K562 (cell line): ENCODE measurements around the gene NANS. TPM values are rescaled to one million over a fixed set of nuclear protein-coding genes. Genes with fewer than 3 reads are reported as not detected.

Source experiments
- ATF1 ChIP-seq, 2 experiments: fragments of 450-650 bp in 1 of 2; IDR thresholded peaks; 2 replicates each; pipeline ENCODE4 v1.6.1; 2016; ENCODE audit warnings: missing compliant biosample characterization in 1 of 2, missing genetic modification characterization in 1 of 2
- BMI1 ChIP-seq: fragments of 150-350 bp; IDR thresholded peaks from 2 replicates; pipeline ENCODE4 v1.6.1; 2014; ENCODE audit warnings: low read length
- CHCHD3 ChIP-seq: fragments of 250-450 bp; sonication (Bioruptor Pico); IDR thresholded peaks from 2 replicates; pipeline ENCODE4 v2.1.2; 2022; ENCODE audit warnings: mild to moderate bottlenecking
- HNRNPL ChIP-seq: fragments of 200-400 bp; formaldehyde crosslinking; IDR thresholded peaks from 2 replicates; pipeline ENCODE4 v1.6.1; 2017; ENCODE audit warnings: low read depth, mild to moderate bottlenecking, low read length
- JUN ChIP-seq, 2 experiments: sonication (generic) in 1 of 2; formaldehyde crosslinking in 1 of 2; IDR thresholded peaks; 2 replicates each; pipeline versions ENCODE4 v1.6.1 to v1.8.0; 2012 to 2022; ENCODE audit warnings: borderline replicate concordance in 2 of 2, mild to moderate bottlenecking in 2 of 2, improper control_type of control experiment in 1 of 2, low read depth in 1 of 2, low read length in 1 of 2, missing genetic modification reagents in 1 of 2
- MAFF ChIP-seq: IDR thresholded peaks from 2 replicates; pipeline ENCODE4 v1.6.1; 2012; ENCODE audit warnings: low read length, improper control_type of control experiment
- MAFK ChIP-seq: IDR thresholded peaks from 2 replicates; pipeline ENCODE4 v1.6.1; 2011; ENCODE audit warnings: low read length, improper control_type of control experiment
- NFATC3 ChIP-seq: fragments of 450-650 bp; IDR thresholded peaks from 2 replicates; pipeline ENCODE4 v1.6.1; 2017; ENCODE audit warnings: mild to moderate bottlenecking
- NR2C2 ChIP-seq, 2 experiments: fragments of 200-800 bp in 1 of 2; sonication (Bioruptor generic) in 1 of 2; sonication (generic) in 1 of 2; formaldehyde crosslinking in 1 of 2; IDR thresholded peaks; 2 replicates each; pipeline versions ENCODE4 v1.6.1 to v1.8.0; 2016 to 2022; ENCODE audit warnings: mild to moderate bottlenecking in 1 of 2, missing compliant biosample characterization in 1 of 2, missing genetic modification characterization in 1 of 2, missing genetic modification reagents in 1 of 2
- PRDM10 ChIP-seq: fragments of 450-650 bp; IDR thresholded peaks from 2 replicates; pipeline ENCODE4 v1.6.1; 2018; ENCODE audit not compliant: partially characterized antibody
- SIN3A ChIP-seq, 2 experiments: fragments of 150-350 bp in 1 of 2; IDR thresholded peaks; 2 replicates each; pipeline ENCODE4 v1.6.1; 2011 to 2016; ENCODE audit warnings: borderline replicate concordance in 2 of 2, low read depth in 2 of 2, low read length in 2 of 2, mild to moderate bottlenecking in 2 of 2, moderate library complexity in 2 of 2; ENCODE audit not compliant: control insufficient read depth in 1 of 2
- SIX5 ChIP-seq, 2 experiments: IDR thresholded peaks; 2 replicates each; pipeline ENCODE4 v1.6.1; 2011; ENCODE audit warnings: low read length in 2 of 2, borderline replicate concordance in 1 of 2, low read depth in 1 of 2, mild to moderate bottlenecking in 1 of 2, moderate library complexity in 1 of 2; ENCODE audit not compliant: insufficient read depth in 1 of 2
- SNIP1 ChIP-seq: fragments of 450-650 bp; IDR thresholded peaks from 2 replicates; pipeline ENCODE4 v1.7.1; 2017; ENCODE audit warnings: low read depth, mild to moderate bottlenecking
- TAF15 ChIP-seq: fragments of 200-400 bp; formaldehyde crosslinking; IDR thresholded peaks from 2 replicates; pipeline ENCODE4 v1.6.1; 2017; ENCODE audit warnings: mild to moderate bottlenecking, low read depth, low read length, moderate library complexity
- ZC3H8 ChIP-seq: fragments of 450-650 bp; IDR thresholded peaks from 2 replicates; pipeline ENCODE4 v1.6.1; 2017
- ZFX ChIP-seq: sonication (generic); formaldehyde crosslinking; IDR thresholded peaks from 2 replicates; pipeline ENCODE4 v1.8.0; 2022; ENCODE audit warnings: mild to moderate bottlenecking, missing genetic modification reagents, moderate library complexity
- ZNF282 ChIP-seq: sonication (generic); formaldehyde crosslinking; IDR thresholded peaks from 2 replicates; pipeline ENCODE4 v1.8.1; 2023; ENCODE audit warnings: missing genetic modification reagents
- polyA plus RNA-seq, 8 experiments: library from polyadenylated mRNA; depleted of rRNA in 4 of 8; stranded (reverse) in 5 of 8; unstranded in 3 of 8; fragments of >200 nt; fragmentation: Nextera tagmentation in 2 of 8; fragmentation: Illumina TruSeq in 1 of 8; extraction: Ambion mirVana in 2 of 8; extraction: Trizol in 1 of 8; gene quantifications; 2 replicates each; pipeline versions ENCODE4 v1.2.1 to v1.2.3, GENCODE V29; 2011 to 2014; ENCODE audit warnings: inconsistent platforms in 1 of 8, missing spikeins in 1 of 8
- total RNA-seq, 7 experiments: library from RNA; depleted of rRNA in 6 of 7; stranded (reverse); fragments of >200 nt in 6 of 7; fragmentation: Illumina TruSeq in 2 of 7; extraction: Trizol in 2 of 7; gene quantifications; 2 replicates each; pipeline versions ENCODE4 v1.2.1 to v1.2.3, GENCODE V29; 2011 to 2021; ENCODE audit warnings: low replicate concordance in 1 of 7
- TF ChIP-seq, protein P1 (sequence below): fragments of 200-800 bp; sonication (Bioruptor generic); IDR thresholded peaks from 2 replicates; pipeline ENCODE4 v1.6.1; 2017; ENCODE audit warnings: missing genetic modification characterization, missing compliant biosample characterization
- TF ChIP-seq, protein P2 (sequence below): fragments of 250-450 bp; sonication (Bioruptor Pico); IDR thresholded peaks from 2 replicates; pipeline ENCODE4 v1.8.0; 2022; ENCODE audit warnings: moderate library complexity, mild to moderate bottlenecking, inconsistent platforms

NANS gene
- total and polyA plus RNA-seq, 9 of the 15 experiments (the other 6 are each of a cell fraction or from before 2014, with no cell fraction given) = 37.1 to 181 (median 137) TPM

DNA sequence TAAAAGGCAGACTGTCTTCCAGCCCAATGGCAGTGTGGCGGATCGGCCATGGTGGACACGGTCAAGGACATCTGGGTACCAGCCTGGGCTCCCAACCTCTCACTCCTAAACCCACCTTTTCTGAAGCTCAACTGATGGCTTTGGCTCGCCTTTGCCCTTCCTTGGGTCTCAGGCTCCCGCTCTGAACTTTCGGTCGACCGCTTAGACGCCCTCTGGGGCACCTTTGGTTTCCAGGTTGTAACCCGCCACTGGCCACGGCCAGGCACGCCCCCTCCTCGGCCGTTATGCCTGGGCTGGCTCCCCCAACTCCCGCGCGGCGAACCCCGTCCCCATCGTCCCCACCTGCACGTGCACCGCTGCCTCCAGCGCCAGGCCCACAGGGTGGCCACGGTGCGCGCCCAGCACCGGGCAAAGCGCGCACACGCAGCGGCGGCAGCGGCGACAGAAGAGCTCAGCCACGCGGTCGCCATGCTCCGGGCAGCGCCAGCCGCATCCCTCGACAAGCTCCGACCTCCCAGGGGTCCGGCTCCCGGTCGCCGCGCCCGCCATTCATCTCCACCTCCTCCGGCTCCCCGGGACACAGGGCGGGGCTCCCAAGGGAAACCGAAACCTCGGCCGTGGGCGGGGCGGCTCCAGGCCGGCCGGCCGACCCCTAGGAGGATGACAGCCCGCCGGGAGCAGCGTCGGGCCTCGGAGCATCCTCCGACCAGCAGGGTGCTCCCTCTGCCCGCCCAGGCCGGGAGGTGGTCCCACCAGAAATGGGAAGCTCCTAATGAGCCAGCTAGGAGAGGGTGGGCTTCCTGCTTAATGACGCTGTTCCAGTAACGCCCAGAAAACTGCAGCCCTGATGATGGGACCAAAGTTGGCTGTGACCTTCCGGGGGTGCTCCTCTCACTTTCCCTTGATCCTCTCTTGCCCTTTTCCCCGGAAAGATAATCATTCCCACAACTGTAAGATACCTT, 62.4 kb downstream of the NANS start, which contains the start of gene TRIM14 (continued):
- TF ChIP-seq PRDM10 (no peak), TAF15 (no peak), CHCHD3 (CRISPR knock-in tag) (no peak), NFATC3 (no peak), SIN3A (IDR thresholded peaks at IDR 0.05; ENCODE audit: borderline replicate concordance in 2 of 2, control insufficient read depth in 1 of 2, low read depth in 2 of 2, low read length in 2 of 2) (peak in 1 of 2 experiments; percentile 8; a peak in 1 of 4 replicates), ZFX (peak; percentile 71; the same call in 1 of the 2 replicates), SIX5 (IDR thresholded peaks at IDR 0.05; ENCODE audit: borderline replicate concordance in 1 of 2, insufficient read depth in 1 of 2, low read depth in 1 of 2, low read length in 2 of 2) (no peak), JUN (IDR thresholded peaks at IDR 0.05; ENCODE audit: borderline replicate concordance, low read depth, low read length) (no peak), JUN (CRISPR knock-in tag; IDR thresholded peaks at IDR 0.05; ENCODE audit: borderline replicate concordance) (0 out of 2 replicates have a peak, but pooled peaks have one; percentile 34), NR2C2 (CRISPR knock-in tag; IDR thresholded peaks at IDR 0.05) (peak; percentile 11; the same call in 1 of the 2 replicates), NR2C2 (tag; IDR thresholded peaks at IDR 0.05) (peak; percentile 72), MAFF (no peak), BMI1 (no peak), MAFK (no peak), ATF1 (CRISPR knock-in tag; IDR thresholded peaks at IDR 0.05) (no peak), ATF1 (tag; IDR thresholded peaks at IDR 0.05) (peak; percentile 56; the same call in 1 of the 2 replicates), HNRNPL (0 out of 2 replicates have a peak, but pooled peaks have one; percentile 56), ZC3H8 (no peak), SNIP1 (no peak), ZNF282 (CRISPR knock-in tag) (no peak)
- TF ChIP-seq, protein P1, sequence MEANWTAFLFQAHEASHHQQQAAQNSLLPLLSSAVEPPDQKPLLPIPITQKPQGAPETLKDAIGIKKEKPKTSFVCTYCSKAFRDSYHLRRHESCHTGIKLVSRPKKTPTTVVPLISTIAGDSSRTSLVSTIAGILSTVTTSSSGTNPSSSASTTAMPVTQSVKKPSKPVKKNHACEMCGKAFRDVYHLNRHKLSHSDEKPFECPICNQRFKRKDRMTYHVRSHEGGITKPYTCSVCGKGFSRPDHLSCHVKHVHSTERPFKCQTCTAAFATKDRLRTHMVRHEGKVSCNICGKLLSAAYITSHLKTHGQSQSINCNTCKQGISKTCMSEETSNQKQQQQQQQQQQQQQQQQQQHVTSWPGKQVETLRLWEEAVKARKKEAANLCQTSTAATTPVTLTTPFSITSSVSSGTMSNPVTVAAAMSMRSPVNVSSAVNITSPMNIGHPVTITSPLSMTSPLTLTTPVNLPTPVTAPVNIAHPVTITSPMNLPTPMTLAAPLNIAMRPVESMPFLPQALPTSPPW (CRISPR knock-in tag) = peak; percentile 24
- TF ChIP-seq, protein P2, sequence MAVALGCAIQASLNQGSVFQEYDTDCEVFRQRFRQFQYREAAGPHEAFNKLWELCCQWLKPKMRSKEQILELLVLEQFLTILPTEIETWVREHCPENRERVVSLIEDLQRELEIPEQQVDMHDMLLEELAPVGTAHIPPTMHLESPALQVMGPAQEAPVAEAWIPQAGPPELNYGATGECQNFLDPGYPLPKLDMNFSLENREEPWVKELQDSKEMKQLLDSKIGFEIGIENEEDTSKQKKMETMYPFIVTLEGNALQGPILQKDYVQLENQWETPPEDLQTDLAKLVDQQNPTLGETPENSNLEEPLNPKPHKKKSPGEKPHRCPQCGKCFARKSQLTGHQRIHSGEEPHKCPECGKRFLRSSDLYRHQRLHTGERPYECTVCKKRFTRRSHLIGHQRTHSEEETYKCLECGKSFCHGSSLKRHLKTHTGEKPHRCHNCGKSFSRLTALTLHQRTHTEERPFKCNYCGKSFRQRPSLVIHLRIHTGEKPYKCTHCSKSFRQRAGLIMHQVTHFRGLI (CRISPR knock-in tag) = no peak
